ENCODE data around the gene KRT2.

Gene KRT2

GRCh38 chr12:52643233-52644077 lies 8.6 kb downstream of the KRT2 start:
- no peak for DNase-seq (ENCODE audit: low read depth in 1 of 2, low spot score in 1 of 2)

DNA sequence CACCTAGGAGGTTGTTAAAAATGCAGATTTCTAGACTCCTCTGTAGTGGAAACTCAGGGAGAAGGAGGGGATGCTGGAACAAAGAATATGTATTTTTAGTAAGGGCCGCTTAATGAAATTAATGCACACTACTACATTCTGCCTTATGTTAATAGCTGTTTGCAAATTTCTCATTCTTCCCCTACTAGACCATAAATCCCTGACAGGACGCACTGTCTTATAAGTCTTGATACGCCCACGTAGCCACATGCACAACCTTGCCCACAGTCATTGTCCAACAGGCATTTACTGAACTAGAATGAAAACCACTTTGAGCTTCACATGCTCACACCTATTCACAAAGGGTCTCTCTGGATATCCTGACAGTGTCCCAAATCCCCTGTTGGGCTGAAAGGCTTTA lies 10.5 kb downstream of the KRT2 start:
- DNase-seq (ENCODE audit: low read depth in 1 of 2, low spot score in 1 of 2) = no peak

GRCh38 chr12:52637299-52637698 lies 14.7 kb downstream of the KRT2 start:
- no peak for DNase-seq (ENCODE audit: low read depth in 1 of 2, low spot score in 1 of 2)

DNA sequence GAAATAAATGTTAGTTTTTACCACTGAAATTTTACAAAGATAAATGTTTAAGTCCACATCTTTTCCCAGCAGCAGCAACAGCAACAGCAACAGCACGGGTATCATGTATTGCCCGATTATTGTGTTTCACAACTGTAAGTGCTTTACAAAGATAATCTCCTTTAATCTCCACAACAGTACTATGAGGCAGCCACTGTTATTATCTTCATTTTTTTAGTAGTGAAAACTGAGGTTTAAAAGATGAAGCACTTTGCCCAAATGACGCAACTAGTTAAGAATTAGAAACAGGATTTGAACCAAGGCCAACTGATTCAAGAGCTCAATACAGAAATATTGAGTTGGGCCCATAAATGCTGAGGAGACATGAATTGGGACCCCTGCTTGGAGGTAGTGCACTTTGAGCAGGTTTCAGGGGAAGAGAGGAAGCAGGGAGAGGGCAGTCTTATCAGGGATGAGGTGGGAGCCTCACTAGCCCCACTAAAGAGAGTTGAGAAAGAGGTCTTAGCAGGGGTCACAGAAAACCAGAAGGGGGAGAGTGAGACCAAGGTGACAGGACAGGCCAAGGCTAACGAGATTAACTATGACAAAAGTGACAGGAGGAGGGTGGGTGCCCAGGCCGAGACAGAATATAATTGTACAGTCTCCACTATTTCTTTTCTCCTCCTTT lies 15.3 kb downstream of the KRT2 start:
- DNase-seq (ENCODE audit: low read depth in 1 of 2, low spot score in 1 of 2) = no peak

- no peak for DNase-seq (ENCODE audit: low read depth in 1 of 2, low spot score in 1 of 2)
Measured at GRCh38 chr12:52636189-52636588, 15.8 kb downstream of the KRT2 start.

DNA sequence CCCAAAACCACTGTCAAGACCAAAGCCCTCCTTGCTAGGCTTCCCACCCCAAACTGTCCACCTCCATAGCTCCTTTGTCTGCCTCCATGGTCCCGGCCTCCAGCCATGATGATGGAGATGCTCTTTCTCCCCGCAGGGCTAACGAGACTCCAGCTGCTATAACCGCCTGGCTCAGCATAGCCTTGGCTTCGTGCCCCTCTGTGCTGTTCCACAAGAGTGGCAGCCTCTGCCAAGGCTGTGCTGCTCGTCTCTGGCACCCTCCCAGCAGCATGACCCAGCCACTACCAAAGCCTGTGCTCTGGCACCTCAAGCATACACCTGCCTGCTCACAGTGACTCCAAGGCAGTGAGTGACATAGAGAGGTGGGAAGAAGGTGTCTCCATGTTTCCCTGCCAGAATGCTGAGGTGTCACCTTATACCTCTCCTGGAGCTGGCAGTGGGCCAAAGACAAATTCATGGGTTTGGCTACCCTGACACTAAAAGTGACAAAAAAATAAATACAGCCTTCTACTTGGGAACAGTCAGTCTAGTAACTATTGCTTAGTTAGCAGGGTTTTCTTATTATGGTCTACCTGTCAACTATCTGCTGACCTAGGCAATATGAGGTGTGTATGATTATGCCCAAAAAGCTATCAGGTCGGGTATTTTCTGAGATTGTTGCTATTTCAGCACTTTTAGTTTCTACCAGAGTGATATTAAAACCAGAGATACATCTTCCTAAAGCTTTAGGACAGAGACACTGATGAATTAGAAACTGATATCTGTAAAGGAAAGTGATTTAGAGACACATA lies 17.6 kb downstream of the KRT2 start:
- DNase-seq (ENCODE audit: low read depth in 1 of 2, low spot score in 1 of 2) = no peak

DNA sequence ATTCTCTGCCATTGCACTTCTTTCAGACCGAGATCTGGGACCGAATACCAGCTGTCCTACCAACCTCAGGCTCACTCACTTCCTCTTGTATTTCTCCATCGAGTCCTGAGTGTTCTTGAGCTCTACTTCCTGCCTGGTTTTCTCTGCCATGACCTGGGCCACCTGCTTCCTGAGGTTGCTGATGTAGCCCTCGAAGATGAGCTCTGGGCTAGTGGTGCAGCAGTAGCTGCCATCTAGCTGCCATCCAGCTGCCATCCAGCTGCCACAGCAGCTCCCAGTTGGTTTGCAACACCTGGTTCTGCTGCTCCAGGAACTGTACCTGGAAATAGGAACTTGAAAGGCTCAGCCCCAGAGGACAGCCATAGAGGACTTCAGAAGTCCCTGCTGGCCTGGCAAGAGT lies 18.6 kb downstream of the KRT2 start:
- DNase-seq (ENCODE audit: low read depth in 1 of 2, low spot score in 1 of 2) = no peak

GRCh38 chr12:52632656-52633055 lies 19.4 kb downstream of the KRT2 start:
- DNase-seq (ENCODE audit: low read depth in 1 of 2, low spot score in 1 of 2) = no peak

GRCh38 chr12:52631676-52632459 lies 20.1 kb downstream of the KRT2 start:
- DNase-seq (ENCODE audit: low read depth in 1 of 2, low spot score in 1 of 2) = no peak

DNA sequence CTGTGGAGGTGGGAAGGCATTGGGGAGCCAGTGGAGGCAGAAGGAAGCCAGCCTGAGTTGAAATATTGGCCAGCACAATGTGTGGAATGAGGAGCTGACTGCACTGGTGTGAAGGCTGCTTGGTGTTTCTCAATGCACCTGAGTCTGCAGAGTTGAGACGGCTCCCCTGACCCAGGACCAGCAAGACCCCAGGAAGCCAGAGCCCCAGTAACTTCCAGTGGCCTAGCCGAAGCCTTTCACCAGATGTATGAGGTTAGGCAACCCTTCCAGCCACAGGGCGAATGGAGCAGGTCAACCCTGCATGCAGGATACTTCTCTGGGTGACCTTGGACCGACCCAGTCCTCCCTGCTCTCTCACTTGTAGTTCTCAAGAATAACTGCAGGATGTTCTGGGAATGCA lies 20.7 kb downstream of the KRT2 start:
- DNase-seq (ENCODE audit: low read depth in 1 of 2, low spot score in 1 of 2) = no peak

GRCh38 chr12:52630599-52631200 lies 21.3 kb downstream of the KRT2 start:
- DNase-seq (ENCODE audit: low read depth in 1 of 2, low spot score in 1 of 2) = no peak

- DNase-seq (ENCODE audit: low read depth in 1 of 2, low spot score in 1 of 2) = no peak
Measured at GRCh38 chr12:52630008-52630500, 22.0 kb downstream of the KRT2 start.

DNA sequence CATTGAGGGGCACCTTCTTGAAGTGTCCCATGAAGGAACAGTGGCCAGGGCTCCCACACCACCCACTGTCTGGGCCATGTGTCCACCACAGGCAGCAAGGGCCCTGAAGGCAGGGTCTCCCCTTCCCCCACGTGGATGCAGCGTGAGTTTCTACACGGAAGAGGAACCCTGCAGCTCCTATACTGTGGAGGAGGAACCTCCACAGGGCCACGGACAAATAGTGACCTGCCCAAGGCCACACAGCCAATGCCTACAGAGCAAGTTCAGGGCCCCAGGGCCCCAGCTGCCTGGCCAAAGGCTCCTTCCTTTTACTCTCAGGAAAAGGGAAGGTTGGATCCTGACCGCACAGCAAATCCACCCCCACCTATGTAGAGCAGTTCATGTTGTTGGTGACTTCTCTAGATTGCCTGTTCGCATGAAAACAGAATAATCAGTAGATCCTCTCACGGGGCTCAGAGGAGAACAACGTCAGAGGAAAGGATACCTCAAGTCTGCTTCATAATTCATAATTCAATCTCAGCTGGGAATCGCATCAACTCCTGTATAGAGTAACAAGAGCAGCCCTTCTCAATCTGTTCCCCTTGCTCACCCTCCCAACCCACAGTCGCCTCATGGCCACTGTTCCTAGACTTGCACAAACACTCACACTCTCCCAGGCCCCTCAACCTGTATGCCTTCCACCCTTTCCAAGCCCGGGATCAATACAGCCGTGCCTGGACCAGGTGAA lies 22.6 kb downstream of the KRT2 start:
- DNase-seq (ENCODE audit: low read depth in 1 of 2, low spot score in 1 of 2) = no peak

GRCh38 chr12:52628841-52629240 lies 23.2 kb downstream of the KRT2 start:
- no peak for DNase-seq (ENCODE audit: low read depth in 1 of 2, low spot score in 1 of 2)

- no peak for DNase-seq (ENCODE audit: low read depth in 1 of 2, low spot score in 1 of 2)
Measured at GRCh38 chr12:52628111-52628507, 23.9 kb downstream of the KRT2 start.

- no peak for DNase-seq (ENCODE audit: low read depth in 1 of 2, low spot score in 1 of 2)
Measured at GRCh38 chr12:52627395-52628110, 24.5 kb downstream of the KRT2 start.

- DNase-seq (ENCODE audit: low read depth in 1 of 2, low spot score in 1 of 2) = no peak
Measured at GRCh38 chr12:52622349-52622748, 29.7 kb downstream of the KRT2 start.

- DNase-seq (ENCODE audit: low read depth in 1 of 2, low spot score in 1 of 2) = no peak
Measured at GRCh38 chr12:52618866-52619265, 33.1 kb downstream of the KRT2 start.

DNA sequence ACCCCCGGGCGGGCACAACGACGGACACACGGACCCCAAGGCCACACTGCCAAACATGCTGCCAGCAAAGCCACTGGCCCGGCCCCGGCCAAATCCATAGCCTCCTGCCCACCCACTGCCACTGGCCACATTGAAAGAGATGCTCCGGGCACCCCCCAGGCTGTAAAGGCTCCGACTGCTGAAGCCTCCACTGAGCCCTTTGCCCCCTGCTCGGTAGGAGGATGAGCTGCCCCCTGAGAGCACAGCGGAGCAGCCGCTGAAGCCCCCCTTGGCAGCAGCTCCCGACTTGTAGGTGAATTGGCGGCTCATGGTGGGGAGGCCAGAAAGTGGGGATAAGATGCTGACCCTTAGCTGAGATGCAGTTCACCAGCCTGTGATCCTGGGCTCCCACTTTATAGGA lies 33.8 kb downstream of the KRT2 start, which contains the start of gene KRT73:
KRT73 (minus strand) TSS at position 344 of the 400 bp plus-strand sequence; CDS start at position 309, 35 bp downstream.
- DNase-seq (ENCODE audit: low read depth in 1 of 2, low spot score in 1 of 2) = no peak
